Thoracic aorta (tissue), 2 donors: ENCODE results near the gene NEU1. TPM values are rescaled to one million over a fixed set of nuclear protein-coding genes. Genes with fewer than 3 reads are reported as not detected.
"Not testable (repeated sequence)": the region's sequence is repeated elsewhere in the genome, so short reads cannot be mapped to it uniquely, and the experiment has no call there.

Source experiments
- ATAC-seq: fragments of 150-250 bp; one replicate; pipeline ENCODE4 v1.8.0; 2017; ENCODE audit warnings: low read depth; ENCODE audit not compliant: insufficient number of reproducible peaks, low FRiP score
- DNase-seq: peaks from one replicate; pipeline ENCODE4 v3.0.0-alpha.2; 2020; ENCODE audit warnings: low spot score
- H3K27ac ChIP-seq, 2 donors: fragments of 200-600 bp; sonication (generic); 1 replicate in 1 of 2; 2 replicates in 1 of 2; pipeline ENCODE4 v1.5.1; 2016; ENCODE audit warnings: mild to moderate bottlenecking in 2 of 2, moderate library complexity in 2 of 2
- H3K27me3 ChIP-seq: fragments of 200-600 bp; sonication (generic); replicated peaks from 2 replicates; pipeline ENCODE4 v1.6.0; 2016; ENCODE audit warnings: mild to moderate bottlenecking; ENCODE audit not compliant: insufficient read depth
- H3K36me3 ChIP-seq: fragments of 200-600 bp; sonication (generic); one replicate; pipeline ENCODE4 v1.5.1; 2016
- H3K4me1 ChIP-seq, 2 donors: fragments of 200-600 bp; sonication (generic); 1 replicate in 1 of 2; 2 replicates in 1 of 2; pipeline versions ENCODE4 v1.5.1 to v1.6.0; 2016; ENCODE audit warnings: low read depth in 2 of 2, mild to moderate bottlenecking in 1 of 2; ENCODE audit not compliant: control insufficient read depth in 1 of 2
- H3K4me3 ChIP-seq: fragments of 200-600 bp; sonication (generic); 2 replicates; pipeline ENCODE4 v1.5.1; 2016; ENCODE audit warnings: mild to moderate bottlenecking
- H3K9me3 ChIP-seq: fragments of 200-600 bp; sonication (generic); 2 replicates; pipeline ENCODE4 v1.5.1; 2016
- total RNA-seq, 2 donors: library from RNA; depleted of rRNA; stranded (reverse); fragments of >200 nt; gene quantifications; one replicate each; pipeline versions ENCODE4 v1.1.0 to v1.2.3, GENCODE V29; 2016
- TF ChIP-seq, protein P1 (sequence below): fragments of 200-600 bp; sonication (generic); IDR thresholded peaks from one replicate; pipeline ENCODE4 v1.5.1; 2019; ENCODE audit warnings: antibody characterized with exemption

The NEU1 gene
- total RNA-seq, 2 donors from 2014 or later, result 26.0 to 35.2 TPM

DNA sequence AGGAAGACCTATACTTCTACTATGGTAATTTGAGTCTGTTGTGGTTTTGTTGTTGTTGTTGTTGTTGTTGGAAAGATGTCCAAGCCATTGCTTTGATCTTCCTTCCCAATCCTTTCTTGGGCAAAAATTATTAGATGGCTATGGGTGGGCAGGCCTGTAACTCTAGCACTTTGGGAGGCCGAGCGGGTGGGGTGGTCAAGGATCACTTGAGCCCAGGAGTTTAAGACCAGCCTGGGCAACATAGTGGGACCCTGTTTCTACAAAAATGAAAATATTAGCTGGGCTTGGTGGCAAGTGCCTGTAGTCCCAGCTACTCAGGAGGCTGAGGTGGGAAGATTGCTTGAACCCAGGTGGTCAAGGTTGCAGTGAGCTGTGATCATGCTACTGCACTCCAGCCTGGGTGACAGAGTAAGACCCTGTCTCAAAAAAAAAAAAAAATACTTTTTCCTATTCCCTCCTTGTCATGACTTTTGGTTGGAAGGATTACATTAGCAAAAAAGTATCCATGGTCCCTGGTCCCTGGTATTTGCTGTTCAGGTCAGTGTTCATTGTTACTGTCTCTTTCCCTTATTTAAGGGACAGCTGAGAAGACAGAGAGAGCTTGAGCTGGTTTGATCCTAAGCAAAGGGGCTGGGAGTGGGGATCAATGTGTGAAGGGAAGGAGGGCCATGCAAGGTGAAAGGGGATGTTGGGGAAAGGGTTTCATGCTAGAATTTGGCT, 11.7 kb downstream of the NEU1 start:
- Histone ChIP-seq H3K36me3 (no peaks in the 10 kb centered on the region), H3K4me3 (no peak overlapping the region), H3K4me1 (no peaks in the 10 kb centered on the region), H3K9me3 (no peaks in the 10 kb centered on the region), H3K27ac (no peak overlapping the region), H3K27me3 (no peaks in the 10 kb centered on the region)
- no peak for DNase-seq
- ATAC-seq, result no peak
- TF ChIP-seq, protein P1, sequence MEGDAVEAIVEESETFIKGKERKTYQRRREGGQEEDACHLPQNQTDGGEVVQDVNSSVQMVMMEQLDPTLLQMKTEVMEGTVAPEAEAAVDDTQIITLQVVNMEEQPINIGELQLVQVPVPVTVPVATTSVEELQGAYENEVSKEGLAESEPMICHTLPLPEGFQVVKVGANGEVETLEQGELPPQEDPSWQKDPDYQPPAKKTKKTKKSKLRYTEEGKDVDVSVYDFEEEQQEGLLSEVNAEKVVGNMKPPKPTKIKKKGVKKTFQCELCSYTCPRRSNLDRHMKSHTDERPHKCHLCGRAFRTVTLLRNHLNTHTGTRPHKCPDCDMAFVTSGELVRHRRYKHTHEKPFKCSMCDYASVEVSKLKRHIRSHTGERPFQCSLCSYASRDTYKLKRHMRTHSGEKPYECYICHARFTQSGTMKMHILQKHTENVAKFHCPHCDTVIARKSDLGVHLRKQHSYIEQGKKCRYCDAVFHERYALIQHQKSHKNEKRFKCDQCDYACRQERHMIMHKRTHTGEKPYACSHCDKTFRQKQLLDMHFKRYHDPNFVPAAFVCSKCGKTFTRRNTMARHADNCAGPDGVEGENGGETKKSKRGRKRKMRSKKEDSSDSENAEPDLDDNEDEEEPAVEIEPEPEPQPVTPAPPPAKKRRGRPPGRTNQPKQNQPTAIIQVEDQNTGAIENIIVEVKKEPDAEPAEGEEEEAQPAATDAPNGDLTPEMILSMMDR, result no peak

DNA sequence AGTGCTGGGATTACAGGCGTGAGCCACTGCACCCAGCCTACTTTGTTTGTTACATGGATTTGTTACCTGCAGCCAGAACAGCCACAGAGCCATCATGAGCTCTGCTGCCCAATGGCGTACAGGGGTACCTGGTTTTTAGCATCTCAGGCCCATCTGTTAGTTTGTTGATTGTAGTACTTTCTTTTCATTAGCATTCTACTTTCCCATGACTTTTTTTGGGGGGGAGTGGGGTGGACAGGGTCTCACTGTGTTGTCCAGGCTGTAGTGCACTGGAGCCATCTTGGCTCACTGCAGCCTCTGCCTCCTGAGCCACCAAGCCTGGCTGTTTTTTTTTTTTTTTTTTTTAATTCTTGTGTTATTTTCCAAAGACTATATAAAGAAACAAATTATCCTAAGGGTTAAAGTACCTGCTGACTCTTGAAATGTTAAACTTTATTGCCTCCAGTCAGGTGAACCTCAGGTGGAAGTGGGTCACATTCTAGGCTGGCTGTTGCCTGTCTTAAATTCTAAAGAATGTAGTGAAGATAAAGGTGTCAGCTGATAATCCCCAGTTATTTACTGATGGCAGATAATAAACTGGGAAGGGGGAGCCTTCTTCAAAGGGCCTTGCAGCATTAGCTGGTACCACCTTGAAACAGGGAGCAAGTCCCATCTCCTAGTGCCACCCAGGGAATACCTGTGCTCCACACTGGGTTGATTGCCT, 15.2 kb downstream of the NEU1 start:
- Histone ChIP-seq H3K27ac (no peak overlapping the region), H3K4me3 (no peak overlapping the region), H3K9me3 (no peaks in the 10 kb centered on the region), H3K4me1 (no peaks in the 10 kb centered on the region), H3K27me3 (no peaks in the 10 kb centered on the region), H3K36me3 (no peaks in the 10 kb centered on the region)
- DNase-seq (no peak), ATAC-seq (no peak)
- TF ChIP-seq, protein P1, result no peak

DNA sequence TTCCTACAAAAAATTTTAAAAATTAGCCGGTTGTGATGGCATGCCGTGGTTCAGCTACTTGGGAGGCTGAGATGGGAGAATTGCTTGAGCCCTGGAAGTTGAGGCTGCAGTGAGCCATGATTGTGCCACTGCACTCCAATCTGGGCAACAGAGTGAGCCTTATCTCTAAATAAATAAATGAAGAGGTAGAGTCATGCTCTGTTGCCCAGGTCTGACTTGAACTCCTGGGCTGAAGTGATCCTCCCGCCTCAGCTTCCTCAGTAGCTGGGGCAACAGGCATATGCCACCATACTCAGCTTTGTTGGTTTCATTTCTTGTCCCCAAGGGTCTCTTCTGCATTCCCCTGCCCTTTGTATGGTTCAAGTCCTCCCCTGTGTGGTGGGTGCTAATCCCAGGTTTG, 18.1 kb downstream of the NEU1 start:
- no peak for DNase-seq

DNA sequence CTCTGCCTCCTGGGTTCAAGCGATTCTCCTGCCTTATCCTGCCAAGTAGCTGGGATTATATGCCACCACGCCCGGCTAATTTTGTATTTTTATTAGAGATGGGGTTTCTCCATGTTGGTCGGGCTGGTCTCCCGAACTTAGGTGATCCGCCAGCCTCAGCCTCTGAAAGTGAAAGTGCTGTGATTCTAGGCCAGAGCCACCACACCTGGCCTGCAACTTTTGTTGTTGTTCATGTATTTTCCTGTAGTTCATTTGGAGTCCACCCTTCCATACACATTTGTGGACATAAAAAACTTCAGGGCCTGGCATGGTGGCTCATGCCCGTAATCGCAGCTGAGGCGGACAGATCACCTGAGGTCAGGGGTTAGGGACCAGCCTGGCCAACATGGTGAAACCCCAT, 20.6 kb downstream of the NEU1 start:
- no peak for DNase-seq
- Histone ChIP-seq H3K4me3 (no peak overlapping the region), H3K36me3 (peaks cover 36% of the 10 kb centered on the region), H3K9me3 (no peaks in the 10 kb centered on the region), H3K4me1 (peaks cover 14 to 15% of the 10 kb centered on the region in 2 donors), H3K27me3 (no peaks in the 10 kb centered on the region), H3K27ac (no peak overlapping the region)
- TF ChIP-seq, protein P1, result no peak
- ATAC-seq, result no peak

More for the DNA sequence above, 18.1 kb downstream of the NEU1 start:
- Histone ChIP-seq H3K4me1 (no peaks in the 10 kb centered on the region), H3K27me3 (no peaks in the 10 kb centered on the region), H3K9me3 (no peaks in the 10 kb centered on the region), H3K4me3 (no peak overlapping the region), H3K27ac (no peak overlapping the region), H3K36me3 (peaks cover 14% of the 10 kb centered on the region)
- TF ChIP-seq, protein P1, result no peak
- ATAC-seq, result no peak

DNA sequence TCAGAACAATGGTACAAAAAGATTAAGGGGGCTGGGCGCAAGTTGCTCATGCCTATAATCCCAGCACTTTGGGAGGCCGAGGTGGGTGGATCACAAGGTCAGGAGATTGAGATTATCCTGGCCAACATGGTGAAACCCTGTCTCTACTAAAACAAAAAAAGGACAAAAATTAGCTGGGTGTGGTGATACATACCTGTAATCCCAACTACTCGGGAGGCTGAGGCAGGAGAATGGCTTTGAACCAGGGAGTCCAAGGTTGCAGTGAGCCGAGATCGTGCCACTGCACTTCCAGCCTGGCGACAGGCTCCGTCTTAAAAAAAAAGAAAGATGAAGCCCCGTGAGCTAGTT, 22.9 kb downstream of the NEU1 start:
- peaks cover 40% of the 10 kb centered on the region for H3K36me3 ChIP-seq
- ATAC-seq, H3K9me3 ChIP-seq, H3K4me3 ChIP-seq, DNase-seq, H3K27ac ChIP-seq, H3K27me3 ChIP-seq: not testable (repeated sequence)
- peaks cover 31% of the 10 kb centered on the region in 2 donors for H3K4me1 ChIP-seq
